ENCODE data around the gene GRIN1.
A peak's percentile ranks its signal among the peaks of the same experiment; 100 is the strongest.

The GRIN1 gene

DNA sequence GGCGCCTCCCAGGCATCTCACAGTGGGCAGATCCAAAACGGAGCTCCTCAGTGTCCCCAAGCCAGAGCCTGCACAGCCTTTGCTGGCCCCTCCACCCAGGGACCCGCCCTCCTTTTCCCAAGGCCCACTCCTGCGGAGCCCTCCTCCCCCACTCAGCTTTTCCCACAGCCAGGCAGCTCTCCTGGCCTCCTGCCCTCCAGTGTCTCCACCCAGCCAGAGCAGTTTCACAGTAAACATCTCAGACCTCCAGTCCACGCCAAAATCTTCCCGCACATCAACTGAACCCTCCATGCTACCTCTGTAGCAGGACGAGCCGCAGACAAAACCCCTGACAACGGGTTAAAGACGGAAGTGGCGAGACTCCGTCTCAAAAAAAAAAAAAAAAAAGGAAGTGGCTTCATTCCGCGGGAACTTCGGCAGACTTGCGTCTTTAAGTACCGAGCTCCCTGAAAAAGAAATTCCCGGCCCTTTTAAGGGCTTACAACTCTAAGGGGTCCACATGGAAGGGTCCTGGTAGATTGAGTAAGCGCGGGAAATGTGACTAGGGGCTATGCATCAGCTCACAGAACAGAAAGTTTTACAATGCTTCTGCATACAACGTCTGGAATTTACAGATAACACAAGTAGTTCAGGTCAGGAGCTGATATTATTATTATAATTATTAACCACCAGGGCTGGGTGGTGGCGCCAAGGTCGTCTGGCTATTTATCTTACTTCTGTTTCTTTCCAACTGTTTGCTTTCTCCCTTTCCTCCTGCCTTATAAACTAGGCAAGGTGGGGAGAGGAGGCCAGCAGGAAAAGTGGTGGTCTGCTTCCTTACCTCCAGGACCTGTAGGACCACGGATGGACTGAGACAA lies 11.4 kb upstream of the GRIN1 start:
- H3F3A ChIP-seq (ENCODE audit: low read depth), result peaks cover 11% of the 10 kb centered on the region
- no peaks in the 10 kb centered on the region for H3K36me3 ChIP-seq (ENCODE audit: insufficient read depth, low read length)
- peaks cover 28% of the 10 kb centered on the region for H3K79me2 ChIP-seq (ENCODE audit: insufficient read depth, low read length)
- H3K27me3 ChIP-seq (ENCODE audit: insufficient read depth, low read length, poor library complexity, severe bottlenecking), result no peaks in the 10 kb centered on the region
- H3K4me2 ChIP-seq (ENCODE audit: low read depth, low read length, poor library complexity, severe bottlenecking), result peak overlapping the region; percentile 100
- no peaks in the 10 kb centered on the region for H3K9me2 ChIP-seq (replicated peaks; ENCODE audit: low read depth, low read length)
- H3K9ac ChIP-seq (ENCODE audit: low read depth, low read length, poor library complexity, severe bottlenecking), result peak overlapping the region; percentile 95
- H2AFZ ChIP-seq (ENCODE audit: low read length), result peak overlapping the region; percentile 92
- peaks cover 26% of the 10 kb centered on the region for H3K4me1 ChIP-seq (ENCODE audit: insufficient read depth, low read length, poor library complexity, severe bottlenecking)
- peak overlapping the region; percentile 85 for H3K4me3 ChIP-seq (ENCODE audit: low read length, poor library complexity, severe bottlenecking)
- H3K9me3 ChIP-seq (ENCODE audit: insufficient read depth, low read depth, low read length), result no peaks in the 10 kb centered on the region
- no peak for TF ChIP-seq EZH2phosphoT487 (IDR thresholded peaks at IDR 0.05; ENCODE audit: borderline replicate concordance)
- TF ChIP-seq, protein P1, sequence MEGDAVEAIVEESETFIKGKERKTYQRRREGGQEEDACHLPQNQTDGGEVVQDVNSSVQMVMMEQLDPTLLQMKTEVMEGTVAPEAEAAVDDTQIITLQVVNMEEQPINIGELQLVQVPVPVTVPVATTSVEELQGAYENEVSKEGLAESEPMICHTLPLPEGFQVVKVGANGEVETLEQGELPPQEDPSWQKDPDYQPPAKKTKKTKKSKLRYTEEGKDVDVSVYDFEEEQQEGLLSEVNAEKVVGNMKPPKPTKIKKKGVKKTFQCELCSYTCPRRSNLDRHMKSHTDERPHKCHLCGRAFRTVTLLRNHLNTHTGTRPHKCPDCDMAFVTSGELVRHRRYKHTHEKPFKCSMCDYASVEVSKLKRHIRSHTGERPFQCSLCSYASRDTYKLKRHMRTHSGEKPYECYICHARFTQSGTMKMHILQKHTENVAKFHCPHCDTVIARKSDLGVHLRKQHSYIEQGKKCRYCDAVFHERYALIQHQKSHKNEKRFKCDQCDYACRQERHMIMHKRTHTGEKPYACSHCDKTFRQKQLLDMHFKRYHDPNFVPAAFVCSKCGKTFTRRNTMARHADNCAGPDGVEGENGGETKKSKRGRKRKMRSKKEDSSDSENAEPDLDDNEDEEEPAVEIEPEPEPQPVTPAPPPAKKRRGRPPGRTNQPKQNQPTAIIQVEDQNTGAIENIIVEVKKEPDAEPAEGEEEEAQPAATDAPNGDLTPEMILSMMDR (conservative IDR thresholded peaks at IDR 0.05; ENCODE audit: low read length), result no peak
- H4K20me1 ChIP-seq (ENCODE audit: insufficient read depth, low read length, poor library complexity, severe bottlenecking), result no peaks in the 10 kb centered on the region

DNA sequence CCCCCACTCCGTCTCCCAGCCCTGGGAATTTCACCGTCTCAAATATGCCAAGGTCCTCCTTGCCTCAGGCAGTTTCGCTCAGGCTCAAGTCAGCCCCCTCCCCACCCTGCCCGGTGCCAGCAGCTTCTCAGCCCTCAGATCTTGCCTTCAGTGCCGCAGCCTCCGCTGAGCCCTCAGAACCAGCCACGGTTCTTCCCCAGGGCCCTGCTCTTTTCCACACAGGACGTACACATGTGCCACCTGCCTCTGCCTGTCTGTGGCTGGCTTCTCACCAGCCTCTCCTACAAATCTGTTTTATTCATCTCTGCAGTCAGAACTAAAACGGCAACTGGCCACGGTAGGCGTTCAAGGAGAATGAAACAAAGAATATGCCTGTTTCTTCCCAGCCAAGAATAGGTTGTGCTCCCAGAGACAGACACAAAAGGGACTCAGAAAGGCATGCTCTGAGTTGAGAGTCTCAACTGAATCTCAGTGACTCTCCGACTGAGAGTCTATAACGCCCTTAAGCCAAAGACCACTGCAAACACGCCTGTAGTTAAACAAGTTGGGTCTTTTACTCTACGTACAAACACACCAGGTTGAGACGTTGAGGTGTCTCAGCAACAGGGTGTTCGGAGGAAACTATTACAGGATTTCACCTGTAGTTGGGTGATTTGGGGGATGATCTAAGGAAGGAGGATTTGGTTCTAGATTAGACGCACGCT lies 10.6 kb upstream of the GRIN1 start:
- Histone ChIP-seq H3F3A (ENCODE audit: low read depth) (peaks cover 11% of the 10 kb centered on the region), H3K79me2 (ENCODE audit: insufficient read depth, low read length) (peaks cover 28% of the 10 kb centered on the region), H3K4me1 (ENCODE audit: insufficient read depth, low read length, poor library complexity, severe bottlenecking) (peaks cover 26% of the 10 kb centered on the region), H3K4me2 (ENCODE audit: low read depth, low read length, poor library complexity, severe bottlenecking) (peak overlapping the region; percentile 100), H3K27me3 (ENCODE audit: insufficient read depth, low read length, poor library complexity, severe bottlenecking) (no peaks in the 10 kb centered on the region), H3K9me3 (ENCODE audit: insufficient read depth, low read depth, low read length) (no peaks in the 10 kb centered on the region), H3K36me3 (ENCODE audit: insufficient read depth, low read length) (no peaks in the 10 kb centered on the region), H2AFZ (ENCODE audit: low read length) (no peak overlapping the region), H3K9me2 (replicated peaks; ENCODE audit: low read depth, low read length) (no peaks in the 10 kb centered on the region), H3K9ac (ENCODE audit: low read depth, low read length, poor library complexity, severe bottlenecking) (peak overlapping the region; percentile 95), H3K4me3 (ENCODE audit: low read length, poor library complexity, severe bottlenecking) (peak overlapping the region; percentile 85), H4K20me1 (ENCODE audit: insufficient read depth, low read length, poor library complexity, severe bottlenecking) (no peaks in the 10 kb centered on the region)
- no peak for TF ChIP-seq EZH2phosphoT487 (IDR thresholded peaks at IDR 0.05; ENCODE audit: borderline replicate concordance)
- TF ChIP-seq, protein P1 (conservative IDR thresholded peaks at IDR 0.05; ENCODE audit: low read length), result no peak

DNA sequence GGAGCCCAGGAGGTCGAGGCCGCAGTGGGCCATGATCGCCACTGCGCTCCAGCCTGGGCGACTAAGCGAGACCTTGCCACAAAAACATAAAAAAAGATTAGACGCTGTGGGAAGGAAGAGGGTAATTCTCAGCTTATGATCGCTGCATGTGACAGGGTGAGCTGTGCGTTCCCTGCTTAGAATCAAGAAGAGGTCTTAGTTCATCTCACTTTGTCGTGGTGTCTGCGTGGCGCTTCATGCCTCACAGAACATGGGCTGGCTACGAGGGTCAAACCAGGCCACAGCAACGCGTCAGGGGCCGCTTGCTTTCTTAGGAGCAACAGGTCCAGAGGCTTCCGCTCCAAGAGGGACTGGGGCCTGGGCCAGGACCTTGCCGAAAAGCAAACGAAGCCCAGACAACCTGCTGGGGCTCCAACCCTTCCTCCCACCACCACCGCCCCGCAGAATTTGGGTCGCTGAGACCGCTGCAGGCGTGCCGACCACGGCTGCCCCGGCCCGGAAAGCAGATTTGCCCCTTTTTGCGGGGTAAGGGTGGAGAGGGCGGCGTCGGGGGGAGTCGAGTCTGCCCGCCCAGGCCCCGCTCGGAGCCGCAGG lies 10.0 kb upstream of the GRIN1 start:
- peaks cover 26% of the 10 kb centered on the region for H3K4me1 ChIP-seq (ENCODE audit: insufficient read depth, low read length, poor library complexity, severe bottlenecking)
- no peaks in the 10 kb centered on the region for H3K27me3 ChIP-seq (ENCODE audit: insufficient read depth, low read length, poor library complexity, severe bottlenecking)
- H4K20me1 ChIP-seq (ENCODE audit: insufficient read depth, low read length, poor library complexity, severe bottlenecking), result no peaks in the 10 kb centered on the region
- no peaks in the 10 kb centered on the region for H3K9me2 ChIP-seq (replicated peaks; ENCODE audit: low read depth, low read length)
- peak overlapping the region; percentile 85 for H3K4me3 ChIP-seq (ENCODE audit: low read length, poor library complexity, severe bottlenecking)
- H3K9ac ChIP-seq (ENCODE audit: low read depth, low read length, poor library complexity, severe bottlenecking), result peak overlapping the region; percentile 95
- H3F3A ChIP-seq (ENCODE audit: low read depth), result peaks cover 11% of the 10 kb centered on the region
- peak overlapping the region; percentile 98 for H2AFZ ChIP-seq (ENCODE audit: low read length)
- H3K79me2 ChIP-seq (ENCODE audit: insufficient read depth, low read length), result peaks cover 28% of the 10 kb centered on the region
- no peaks in the 10 kb centered on the region for H3K36me3 ChIP-seq (ENCODE audit: insufficient read depth, low read length)
- TF ChIP-seq, protein P1 (conservative IDR thresholded peaks at IDR 0.05; ENCODE audit: low read length), result no peak
- no peak for TF ChIP-seq EZH2phosphoT487 (IDR thresholded peaks at IDR 0.05; ENCODE audit: borderline replicate concordance)
- peak overlapping the region; percentile 100 for H3K4me2 ChIP-seq (ENCODE audit: low read depth, low read length, poor library complexity, severe bottlenecking)
- H3K9me3 ChIP-seq (ENCODE audit: insufficient read depth, low read depth, low read length), result no peaks in the 10 kb centered on the region
